Epithelial cell of proximal tubule (primary cell): ENCODE data around the gene UTP20. TPM values are rescaled to one million over a fixed set of nuclear protein-coding genes. Genes with fewer than 3 reads are reported as not detected.

Experiments
- DNase-seq: peaks from one replicate; pipeline ENCODE4 v3.0.0-alpha.2; 2011; ENCODE audit warnings: low read depth
- H3K4me3 ChIP-seq: 2 replicates; pipeline ENCODE4 v1.5.1; 2011; ENCODE audit warnings: low read depth, mild to moderate bottlenecking, low read length
- total RNA-seq: library from RNA; depleted of rRNA; stranded (reverse); fragments of >200 nt; gene quantifications from 2 replicates; pipeline ENCODE4 v1.2.3, GENCODE V29; 2015
- TF ChIP-seq, protein P1 (sequence below): conservative IDR thresholded peaks from 2 replicates; pipeline ENCODE4 v1.5.1; 2012; ENCODE audit warnings: low read depth, mild to moderate bottlenecking, low read length

The UTP20 gene
- total RNA-seq, 1 donor from 2014 or later = 15.6 TPM

DNA sequence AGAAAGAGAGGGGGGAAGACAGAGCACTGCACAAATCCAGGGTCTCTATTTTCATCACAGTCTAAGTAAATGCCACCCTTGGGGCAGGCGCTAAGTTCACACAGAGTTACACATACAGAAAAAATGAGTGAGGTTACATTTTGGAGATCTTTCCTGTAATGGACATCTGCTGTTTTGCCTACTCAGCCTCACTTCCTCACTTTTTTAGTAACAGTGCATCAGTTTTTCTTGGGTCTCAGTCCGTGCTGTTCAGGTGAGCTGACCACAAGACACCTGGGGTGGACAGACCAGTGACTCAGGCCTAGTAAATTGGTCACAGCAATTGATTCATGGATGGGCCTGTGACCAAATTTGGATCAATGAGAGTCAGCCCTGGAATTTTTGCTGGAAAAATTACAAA is 36.3 kb upstream of the UTP20 start:
- TF ChIP-seq, protein P1, sequence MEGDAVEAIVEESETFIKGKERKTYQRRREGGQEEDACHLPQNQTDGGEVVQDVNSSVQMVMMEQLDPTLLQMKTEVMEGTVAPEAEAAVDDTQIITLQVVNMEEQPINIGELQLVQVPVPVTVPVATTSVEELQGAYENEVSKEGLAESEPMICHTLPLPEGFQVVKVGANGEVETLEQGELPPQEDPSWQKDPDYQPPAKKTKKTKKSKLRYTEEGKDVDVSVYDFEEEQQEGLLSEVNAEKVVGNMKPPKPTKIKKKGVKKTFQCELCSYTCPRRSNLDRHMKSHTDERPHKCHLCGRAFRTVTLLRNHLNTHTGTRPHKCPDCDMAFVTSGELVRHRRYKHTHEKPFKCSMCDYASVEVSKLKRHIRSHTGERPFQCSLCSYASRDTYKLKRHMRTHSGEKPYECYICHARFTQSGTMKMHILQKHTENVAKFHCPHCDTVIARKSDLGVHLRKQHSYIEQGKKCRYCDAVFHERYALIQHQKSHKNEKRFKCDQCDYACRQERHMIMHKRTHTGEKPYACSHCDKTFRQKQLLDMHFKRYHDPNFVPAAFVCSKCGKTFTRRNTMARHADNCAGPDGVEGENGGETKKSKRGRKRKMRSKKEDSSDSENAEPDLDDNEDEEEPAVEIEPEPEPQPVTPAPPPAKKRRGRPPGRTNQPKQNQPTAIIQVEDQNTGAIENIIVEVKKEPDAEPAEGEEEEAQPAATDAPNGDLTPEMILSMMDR = no peak
- DNase-seq = no peak
- no peak overlapping the region for H3K4me3 ChIP-seq

DNA sequence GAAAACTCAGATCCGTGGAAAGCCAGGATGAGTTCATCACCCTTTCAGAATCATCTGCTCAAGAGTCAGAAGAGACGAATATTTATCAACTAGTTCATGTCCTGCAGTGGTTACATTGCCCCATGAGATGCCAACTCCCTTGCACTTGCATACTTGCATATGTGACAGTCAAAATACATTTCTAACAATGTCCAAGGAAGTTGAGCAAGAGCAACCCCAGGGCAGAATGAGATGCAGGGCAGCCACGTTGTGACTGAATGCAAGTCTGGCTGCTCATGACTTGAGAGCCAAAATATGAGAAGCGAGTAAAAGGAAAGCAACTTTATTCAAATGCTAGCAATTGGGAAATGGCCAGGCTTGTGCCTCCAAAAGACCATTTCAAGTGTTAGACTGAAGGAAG is 23.6 kb upstream of the UTP20 start:
- TF ChIP-seq, protein P1 = no peak
- DNase-seq = no peak
- H3K4me3 ChIP-seq = no peak overlapping the region

DNA sequence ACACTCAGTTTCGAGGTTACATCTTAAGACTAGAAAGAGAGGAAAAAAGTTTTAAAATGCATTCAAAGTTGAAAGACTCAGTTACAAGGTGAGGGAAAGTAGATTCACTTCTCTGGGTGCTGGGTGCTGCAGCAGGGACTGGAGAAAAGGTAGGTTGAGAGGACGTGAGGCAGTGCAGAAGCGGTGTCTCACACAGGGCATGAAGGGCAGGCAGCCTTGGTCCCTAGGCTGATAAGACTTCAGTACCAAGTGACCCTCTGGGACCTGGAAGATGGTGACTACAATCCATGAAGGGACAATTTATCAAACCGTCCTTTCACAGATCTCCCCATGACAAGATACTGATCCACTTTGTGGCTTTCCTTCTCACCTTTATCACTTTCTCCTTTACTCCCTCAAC is 22.5 kb upstream of the UTP20 start:
- DNase-seq = no peak
- no peak overlapping the region for H3K4me3 ChIP-seq
- TF ChIP-seq, protein P1 = no peak

DNA sequence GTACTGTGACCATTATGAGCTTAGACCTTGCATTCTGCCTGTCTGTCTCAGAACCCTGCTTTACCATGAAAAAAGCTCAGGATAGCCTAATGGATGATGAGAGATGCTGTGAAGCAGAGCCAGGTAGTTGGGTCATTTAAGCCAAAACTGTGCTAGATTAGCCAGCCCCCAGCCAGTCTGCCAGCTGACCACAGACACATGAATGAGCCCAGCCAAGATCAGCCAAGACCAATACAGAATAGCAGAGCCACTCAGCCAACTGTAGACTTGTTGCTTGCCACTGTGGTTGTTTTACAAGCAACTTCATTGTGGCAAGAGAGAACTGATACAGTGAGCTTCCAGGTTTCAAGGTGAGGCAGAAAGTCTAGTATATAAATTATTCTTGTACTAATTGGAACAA is 12.8 kb upstream of the UTP20 start:
- no peak for DNase-seq
- TF ChIP-seq, protein P1 = no peak
- H3K4me3 ChIP-seq = no peak overlapping the region

DNA sequence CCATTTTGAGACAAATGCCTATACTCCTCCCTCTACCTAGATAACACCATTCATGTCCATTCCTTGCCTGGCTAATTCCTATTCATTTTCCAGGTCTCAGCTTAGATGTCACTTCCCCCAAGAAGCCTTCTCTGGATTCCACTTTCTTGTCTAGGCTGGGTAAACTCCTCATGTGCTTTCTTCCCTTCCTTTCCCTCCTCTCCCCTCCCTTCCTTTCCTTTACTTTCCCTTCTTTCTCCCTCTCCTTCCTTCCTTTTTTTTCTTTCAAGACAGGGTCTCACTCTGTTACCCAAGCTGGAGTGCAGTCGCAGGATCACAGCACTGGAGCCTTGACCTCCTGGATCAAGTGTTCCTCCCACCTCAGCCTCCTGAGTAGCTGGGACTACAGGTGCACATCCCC is 3.5 kb upstream of the UTP20 start:
- H3K4me3 ChIP-seq = no peak overlapping the region
- TF ChIP-seq, protein P1 = no peak
- DNase-seq = no peak

DNA sequence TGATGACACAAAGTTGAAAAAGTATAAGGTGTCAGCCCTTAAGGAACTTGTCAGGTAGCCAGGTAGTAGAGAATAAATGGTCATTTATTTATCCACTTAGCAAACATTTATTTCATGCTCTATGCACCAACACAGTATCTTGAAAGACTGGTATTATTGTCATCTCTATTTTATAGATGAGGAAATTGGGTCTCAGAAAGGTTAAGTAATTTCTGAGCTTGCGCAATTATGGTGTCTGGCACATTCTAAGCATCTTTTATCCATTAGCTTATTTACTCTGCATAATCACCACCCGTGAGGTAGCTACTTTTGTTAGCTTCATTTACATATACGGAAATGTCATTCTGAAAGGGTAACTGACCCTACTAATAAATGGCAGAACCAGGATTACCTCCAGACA is 2.5 kb upstream of the UTP20 start:
- no peak for DNase-seq
- TF ChIP-seq, protein P1 = no peak
- H3K4me3 ChIP-seq = no peak overlapping the region

DNA sequence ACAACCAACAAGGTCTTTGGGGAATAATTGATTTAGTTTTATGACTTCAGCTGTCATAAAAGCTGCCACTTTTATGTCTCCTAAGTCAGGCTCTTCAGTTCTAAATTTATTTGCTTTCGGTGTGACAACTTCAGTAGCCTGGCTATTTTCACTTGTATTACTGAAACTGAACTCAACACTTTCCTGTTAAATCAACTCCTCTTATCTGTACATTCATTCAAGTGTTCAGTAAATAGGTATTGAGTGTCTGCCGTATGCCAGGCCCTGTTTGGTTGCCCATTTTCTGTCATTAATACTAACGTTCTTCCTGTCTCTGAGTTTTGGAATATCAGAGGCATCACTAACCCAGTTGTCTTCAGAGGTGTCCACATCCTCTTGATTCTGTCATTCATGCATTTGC is 7.5 kb downstream of the UTP20 start:
- DNase-seq = no peak

More for the DNA sequence above, 7.5 kb downstream of the UTP20 start:
- TF ChIP-seq, protein P1 = no peak
- H3K4me3 ChIP-seq = no peak overlapping the region
